Peyer's patch (tissue), 4 donors: ENCODE measurements around the gene HDHD5. TPM values are rescaled to one million over a fixed set of nuclear protein-coding genes. Genes with fewer than 3 reads are reported as not detected.

Source experiments
- DNase-seq, 3 donors: peaks; one replicate each; pipeline ENCODE4 v3.0.0-alpha.2; 2017 to 2019
- H3K27ac ChIP-seq, 4 donors: fragments of 200-600 bp; sonication (generic); one replicate each; pipeline ENCODE4 v1.5.1; 2016 to 2019
- H3K27me3 ChIP-seq, 2 donors: fragments of 200-600 bp; sonication (generic); one replicate each; pipeline ENCODE4 v1.5.1; 2019
- H3K36me3 ChIP-seq, 3 donors: fragments of 200-600 bp; sonication (generic); one replicate each; pipeline ENCODE4 v1.5.1; 2016 to 2019
- H3K4me1 ChIP-seq, 4 donors: fragments of 200-600 bp; sonication (generic); one replicate each; pipeline ENCODE4 v1.5.1; 2016 to 2019
- H3K4me3 ChIP-seq, 4 donors: fragments of 200-600 bp; sonication (generic); 1 replicate in 3 of 4; 2 replicates in 1 of 4; pipeline ENCODE4 v1.5.1; 2016 to 2019; ENCODE audit warnings: mild to moderate bottlenecking in 1 of 4
- H3K9me3 ChIP-seq, 4 donors: fragments of 200-600 bp; sonication (generic); one replicate each; pipeline ENCODE4 v1.5.1; 2016 to 2019; ENCODE audit warnings: mild to moderate bottlenecking in 1 of 4
- POLR2A ChIP-seq, 2 donors: fragments of 450-650 bp; IDR thresholded peaks; one replicate each; pipeline ENCODE4 v1.5.1; 2017; ENCODE audit warnings: antibody characterized with exemption in 2 of 2, mild to moderate bottlenecking in 2 of 2, moderate library complexity in 2 of 2
- total RNA-seq, 4 donors: library from RNA; depleted of rRNA; stranded (reverse); fragments of >200 nt; gene quantifications; one replicate each; pipeline ENCODE4 v1.1.0, GENCODE V29; 2016
- TF ChIP-seq, protein P1 (sequence below), 6 experiments: fragments of 450-650 bp in 4 of 6; fragments of 200-600 bp in 2 of 6; sonication (generic) in 1 of 6; IDR thresholded peaks; one replicate each; pipeline ENCODE4 v1.5.1; 2017 to 2019; ENCODE audit warnings: antibody characterized with exemption in 6 of 6, mild to moderate bottlenecking in 3 of 6, moderate library complexity in 1 of 6

The HDHD5 gene
- total RNA-seq, 4 donors from 2014 or later: 15.7 to 42.0 (median 31.0) TPM

DNA sequence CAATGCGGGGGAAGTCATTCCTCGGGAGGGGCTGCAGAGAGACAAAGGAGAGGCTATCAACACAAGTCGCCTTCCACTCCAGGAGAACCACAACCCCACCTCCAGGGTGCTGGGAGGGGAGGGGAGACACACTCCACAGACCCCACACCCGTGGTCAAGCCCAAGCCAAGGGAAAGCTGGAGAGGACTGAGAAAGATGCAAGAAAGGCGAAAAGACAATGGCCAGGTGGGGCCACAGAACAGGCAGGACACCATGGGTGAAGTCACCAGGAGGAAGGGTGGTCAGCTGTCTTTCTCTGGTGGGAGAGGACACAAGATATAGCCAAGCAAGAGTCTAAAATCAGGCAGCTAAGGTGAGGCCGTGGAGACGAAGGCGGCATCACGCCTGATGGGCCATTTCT, 16.0 kb downstream of the HDHD5 start:
- peak in 1 of 3 donors; percentile 26 for DNase-seq
- no peaks in the 10 kb centered on the region for H3K27me3 ChIP-seq
- H3K4me1 ChIP-seq: no peaks in the 10 kb centered on the region
- TF ChIP-seq, protein P1, sequence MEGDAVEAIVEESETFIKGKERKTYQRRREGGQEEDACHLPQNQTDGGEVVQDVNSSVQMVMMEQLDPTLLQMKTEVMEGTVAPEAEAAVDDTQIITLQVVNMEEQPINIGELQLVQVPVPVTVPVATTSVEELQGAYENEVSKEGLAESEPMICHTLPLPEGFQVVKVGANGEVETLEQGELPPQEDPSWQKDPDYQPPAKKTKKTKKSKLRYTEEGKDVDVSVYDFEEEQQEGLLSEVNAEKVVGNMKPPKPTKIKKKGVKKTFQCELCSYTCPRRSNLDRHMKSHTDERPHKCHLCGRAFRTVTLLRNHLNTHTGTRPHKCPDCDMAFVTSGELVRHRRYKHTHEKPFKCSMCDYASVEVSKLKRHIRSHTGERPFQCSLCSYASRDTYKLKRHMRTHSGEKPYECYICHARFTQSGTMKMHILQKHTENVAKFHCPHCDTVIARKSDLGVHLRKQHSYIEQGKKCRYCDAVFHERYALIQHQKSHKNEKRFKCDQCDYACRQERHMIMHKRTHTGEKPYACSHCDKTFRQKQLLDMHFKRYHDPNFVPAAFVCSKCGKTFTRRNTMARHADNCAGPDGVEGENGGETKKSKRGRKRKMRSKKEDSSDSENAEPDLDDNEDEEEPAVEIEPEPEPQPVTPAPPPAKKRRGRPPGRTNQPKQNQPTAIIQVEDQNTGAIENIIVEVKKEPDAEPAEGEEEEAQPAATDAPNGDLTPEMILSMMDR (IDR thresholded peaks at IDR 0.05): no peak
- TF ChIP-seq POLR2A (IDR thresholded peaks at IDR 0.05): no peak
- H3K36me3 ChIP-seq: peaks cover 0 to 69% (median 0%) of the 10 kb centered on the region in 3 donors
- no peak overlapping the region for H3K27ac ChIP-seq
- no peak overlapping the region for H3K4me3 ChIP-seq
- H3K9me3 ChIP-seq: no peaks in the 10 kb centered on the region

DNA sequence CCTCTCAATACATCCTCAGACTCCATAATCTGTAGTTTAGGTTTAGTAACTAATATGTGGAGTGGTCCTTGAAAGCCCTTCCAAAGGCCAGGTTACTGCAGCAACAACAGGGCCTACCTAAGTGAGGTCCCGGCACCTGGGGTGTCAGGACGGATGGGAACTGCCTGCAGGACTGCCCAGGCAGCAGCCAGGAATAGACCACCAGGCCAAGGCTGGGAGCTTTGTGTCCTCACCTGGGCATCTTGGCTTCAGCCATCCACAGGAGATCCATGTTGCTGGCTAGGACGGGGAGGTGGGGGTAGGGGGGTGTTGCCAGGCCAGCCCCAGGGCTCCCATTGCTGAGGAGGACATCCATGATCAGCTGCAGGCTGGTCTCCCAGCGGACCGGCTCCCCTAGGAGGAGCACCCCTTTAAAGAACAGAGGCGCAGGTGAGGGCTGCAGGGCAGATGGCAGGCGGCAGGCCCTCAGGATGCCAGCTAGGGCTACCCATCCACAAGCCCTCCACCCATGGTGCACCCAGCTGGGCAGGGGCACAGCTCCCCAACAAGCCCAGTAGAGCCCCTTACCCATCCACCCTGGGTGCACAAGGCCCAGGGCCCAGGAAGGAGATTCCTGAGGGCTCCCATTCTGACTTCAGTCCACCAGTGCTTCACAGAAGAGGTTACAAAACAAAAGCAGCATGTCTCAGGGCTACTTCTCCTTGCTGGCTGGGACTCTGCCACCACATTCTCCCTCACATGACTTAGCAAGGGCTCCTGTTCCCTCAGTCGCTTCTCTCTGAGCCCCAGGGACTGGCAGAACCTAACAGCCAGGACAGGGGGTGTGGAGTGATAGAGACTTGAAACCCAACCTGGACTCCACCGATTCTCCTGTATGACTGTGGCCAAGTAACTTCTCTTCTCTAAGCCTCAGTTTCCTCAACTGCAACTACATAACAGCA, 18.0 kb downstream of the HDHD5 start:
- H3K4me3 ChIP-seq: no peak overlapping the region
- H3K36me3 ChIP-seq: peaks cover 0 to 75% (median 0%) of the 10 kb centered on the region in 3 donors

DNA sequence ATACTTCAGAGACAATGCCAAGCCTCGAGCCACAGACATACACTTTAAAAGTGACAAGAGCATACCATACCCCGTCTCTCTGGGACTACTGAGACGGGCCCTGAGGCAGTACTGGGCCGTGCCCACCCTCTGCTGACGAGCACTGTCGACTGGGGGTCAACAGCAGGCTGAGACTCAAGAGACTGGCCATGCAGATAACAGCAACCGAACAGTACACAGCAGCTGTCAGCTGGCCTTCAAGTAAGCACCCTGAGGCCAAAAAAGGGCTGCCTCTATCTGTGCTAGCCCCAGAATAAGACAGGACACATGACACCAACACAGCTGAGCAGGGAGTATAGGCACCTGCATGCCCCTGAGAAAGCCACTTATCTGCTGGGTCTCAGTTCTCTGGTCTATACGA, 19.1 kb downstream of the HDHD5 start:
- Histone ChIP-seq H3K36me3 (peaks cover 0 to 73% (median 0%) of the 10 kb centered on the region in 3 donors), H3K27me3 (no peaks in the 10 kb centered on the region), H3K4me1 (no peaks in the 10 kb centered on the region), H3K27ac (no peak overlapping the region), H3K4me3 (no peak overlapping the region), H3K9me3 (no peaks in the 10 kb centered on the region)
- TF ChIP-seq POLR2A (IDR thresholded peaks at IDR 0.05): no peak
- TF ChIP-seq, protein P1 (IDR thresholded peaks at IDR 0.05): no peak
- peak in 1 of 3 donors; percentile 15 for DNase-seq

More for the DNA sequence above, 18.0 kb downstream of the HDHD5 start:
- H3K9me3 ChIP-seq: no peaks in the 10 kb centered on the region
- H3K4me1 ChIP-seq: no peaks in the 10 kb centered on the region
- TF ChIP-seq, protein P1 (IDR thresholded peaks at IDR 0.05): no peak
- TF ChIP-seq POLR2A (IDR thresholded peaks at IDR 0.05): no peak
- no peak overlapping the region for H3K27ac ChIP-seq
- peak in 1 of 3 donors; percentile 34 for DNase-seq
- H3K27me3 ChIP-seq: no peaks in the 10 kb centered on the region

DNA sequence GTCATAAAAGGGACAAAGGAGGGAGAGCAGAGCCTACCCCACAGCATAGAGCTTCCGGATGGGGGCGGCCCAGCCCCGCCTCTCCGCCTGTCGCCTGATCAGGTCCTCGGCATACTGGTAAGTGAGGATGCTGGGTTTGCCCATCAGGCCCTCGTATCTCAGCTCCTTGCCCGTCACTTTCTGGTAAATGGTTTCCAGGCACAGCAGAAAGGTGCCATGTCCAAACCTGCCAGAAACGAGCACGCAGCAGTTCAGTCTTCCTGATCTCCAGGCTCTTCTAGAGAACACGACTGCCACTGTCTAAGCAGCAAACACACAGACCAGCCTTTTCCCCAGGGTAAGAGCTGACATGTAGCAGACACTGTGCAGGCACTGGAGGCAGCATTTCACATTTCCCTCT, 20.6 kb downstream of the HDHD5 start:
- Histone ChIP-seq H3K9me3 (no peaks in the 10 kb centered on the region), H3K27ac (no peak overlapping the region), H3K36me3 (peaks cover 0 to 59% (median 0%) of the 10 kb centered on the region in 3 donors), H3K4me3 (no peak overlapping the region), H3K4me1 (no peaks in the 10 kb centered on the region), H3K27me3 (no peaks in the 10 kb centered on the region)
- peak in 1 of 3 donors; percentile 30 for DNase-seq
- TF ChIP-seq, protein P1 (IDR thresholded peaks at IDR 0.05): no peak
- TF ChIP-seq POLR2A (IDR thresholded peaks at IDR 0.05): no peak

DNA sequence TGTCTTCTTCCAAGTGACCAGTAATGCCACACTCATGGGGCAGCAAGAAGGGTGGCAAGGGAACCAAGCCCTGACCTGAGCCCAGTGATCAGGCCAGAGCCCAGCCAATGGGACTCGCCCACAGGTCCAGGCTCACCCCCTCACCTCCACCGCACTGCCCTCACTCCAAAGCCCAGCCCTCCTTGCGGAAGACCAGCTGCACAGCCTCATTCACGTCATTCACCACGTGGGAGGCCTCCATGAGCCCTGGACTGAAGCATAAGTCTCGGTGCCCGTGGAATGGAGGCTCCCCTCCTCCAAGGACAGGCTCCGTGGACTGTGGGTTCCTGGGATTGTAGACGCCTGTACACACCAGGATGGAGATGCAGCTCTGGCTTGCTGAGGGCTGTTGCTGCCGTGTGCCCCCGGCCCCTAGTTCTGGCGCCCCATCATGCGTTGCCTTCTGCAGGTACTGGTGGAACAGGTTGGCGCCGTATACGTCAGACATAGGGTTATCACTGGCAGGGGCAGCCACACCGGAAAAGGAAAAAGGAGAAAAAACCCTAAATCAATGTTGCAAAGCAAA, 21.1 kb downstream of the HDHD5 start:
- H3K27ac ChIP-seq: no peak overlapping the region

More for the DNA sequence above, 21.1 kb downstream of the HDHD5 start:
- Histone ChIP-seq H3K9me3 (no peaks in the 10 kb centered on the region), H3K4me1 (no peaks in the 10 kb centered on the region), H3K36me3 (peaks cover 0 to 53% (median 0%) of the 10 kb centered on the region in 3 donors), H3K4me3 (no peak overlapping the region), H3K27me3 (no peaks in the 10 kb centered on the region)
- peak in 1 of 3 donors; percentile 20 for DNase-seq
- TF ChIP-seq, protein P1 (IDR thresholded peaks at IDR 0.05): no peak
- TF ChIP-seq POLR2A (IDR thresholded peaks at IDR 0.05): no peak
